Thyroid gland (tissue), 4 donors: ENCODE measurements around the gene EIF4G1.

Experiments used
- CTCF ChIP-seq, 6 experiments: fragments of 200-600 bp in 3 of 6; fragments of 450-650 bp in 3 of 6; sonication (generic) in 3 of 6; IDR thresholded peaks; one replicate each; pipeline ENCODE4 v1.5.1; 2016 to 2019; ENCODE audit warnings: antibody characterized with exemption in 6 of 6, mild to moderate bottlenecking in 2 of 6, inconsistent platforms in 1 of 6, moderate library complexity in 1 of 6
- POLR2A ChIP-seq, 2 donors: fragments of 450-650 bp; IDR thresholded peaks; one replicate each; pipeline ENCODE4 v1.6.1; 2017; ENCODE audit warnings: antibody characterized with exemption in 2 of 2, mild to moderate bottlenecking in 2 of 2, moderate library complexity in 1 of 2

GRCh38 chr3:184377374-184377773, 63.0 kb downstream of the EIF4G1 start:
- TF ChIP-seq POLR2A (IDR thresholded peaks at IDR 0.05): no peak
- TF ChIP-seq CTCF (IDR thresholded peaks at IDR 0.05): no peak
